RWPE2 (cell line): ENCODE measurements around the gene GBP2.
A peak's percentile ranks its signal among the peaks of the same experiment; 100 is the strongest.

Experiments used
- ATAC-seq: fragments of 200-7000 bp; cut with Tn5 transposase; 3 replicates; pipeline ENCODE4 v1.9.1; 2021; ENCODE audit warnings: low read depth
- DNase-seq: peaks from one replicate; pipeline ENCODE4 v3.0.0-alpha.2; 2020; ENCODE audit warnings: low spot score
- H3K27ac ChIP-seq: fragments of 450-650 bp; 2 replicates; pipeline ENCODE4 v1.5.1; 2017; ENCODE audit warnings: mild to moderate bottlenecking; ENCODE audit not compliant: poor library complexity, severe bottlenecking
- H3K27me3 ChIP-seq: fragments of 250-450 bp; sonication (Bioruptor Pico); 2 replicates; pipeline ENCODE4 v1.5.1; 2021; ENCODE audit warnings: mild to moderate bottlenecking, moderate library complexity; ENCODE audit not compliant: insufficient read depth, poor library complexity, severe bottlenecking
- H3K36me3 ChIP-seq: fragments of 250-450 bp; sonication (Bioruptor Pico); 2 replicates; pipeline ENCODE4 v1.5.1; 2020; ENCODE audit warnings: low read depth, mild to moderate bottlenecking, moderate library complexity
- H3K4me1 ChIP-seq: fragments of 250-450 bp; sonication (Bioruptor Pico); 2 replicates; pipeline ENCODE4 v1.5.1; 2021; ENCODE audit warnings: mild to moderate bottlenecking, moderate library complexity; ENCODE audit not compliant: insufficient read depth, poor library complexity, severe bottlenecking
- H3K4me3 ChIP-seq: fragments of 250-450 bp; sonication (Bioruptor Pico); 2 replicates; pipeline ENCODE4 v1.5.1; 2021; ENCODE audit warnings: mild to moderate bottlenecking, moderate library complexity; ENCODE audit not compliant: severe bottlenecking
- H3K9me3 ChIP-seq: fragments of 250-450 bp; sonication (Bioruptor Pico); 2 replicates; pipeline ENCODE4 v1.5.1; 2021; ENCODE audit warnings: mild to moderate bottlenecking, moderate library complexity; ENCODE audit not compliant: severe bottlenecking
- TF ChIP-seq, protein P1 (sequence below): fragments of 450-650 bp; IDR thresholded peaks from one replicate; pipeline ENCODE4 v1.5.1; 2017; ENCODE audit warnings: mild to moderate bottlenecking, moderate library complexity; ENCODE audit not compliant: poor library complexity, severe bottlenecking

GBP2 gene

DNA sequence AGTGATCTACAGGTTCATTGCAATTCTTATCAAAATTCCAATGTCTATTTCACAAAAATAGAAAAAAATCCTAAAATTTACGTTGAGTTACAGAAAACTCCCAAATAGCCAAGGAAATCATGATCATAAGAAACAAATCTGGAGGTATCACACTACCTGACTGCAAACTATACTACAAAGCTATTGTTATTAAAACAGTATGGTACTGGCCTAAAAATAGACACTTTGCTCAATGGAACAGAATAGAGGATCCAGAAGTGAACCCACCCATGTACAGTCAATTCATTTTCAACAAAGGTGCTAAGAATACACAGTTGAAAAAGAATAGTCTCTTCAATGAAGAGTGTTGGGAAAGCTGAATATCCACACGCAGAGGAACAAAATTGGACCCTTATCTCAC, 30.2 kb downstream of the GBP2 start:
- peaks cover 3% of the 10 kb centered on the region for H3K9me3 ChIP-seq
- H3K36me3 ChIP-seq = no peaks in the 10 kb centered on the region
- H3K27ac ChIP-seq = no peak overlapping the region
- ATAC-seq (no peak), DNase-seq (no peak)
- peaks cover 3% of the 10 kb centered on the region for H3K27me3 ChIP-seq
- TF ChIP-seq, protein P1, sequence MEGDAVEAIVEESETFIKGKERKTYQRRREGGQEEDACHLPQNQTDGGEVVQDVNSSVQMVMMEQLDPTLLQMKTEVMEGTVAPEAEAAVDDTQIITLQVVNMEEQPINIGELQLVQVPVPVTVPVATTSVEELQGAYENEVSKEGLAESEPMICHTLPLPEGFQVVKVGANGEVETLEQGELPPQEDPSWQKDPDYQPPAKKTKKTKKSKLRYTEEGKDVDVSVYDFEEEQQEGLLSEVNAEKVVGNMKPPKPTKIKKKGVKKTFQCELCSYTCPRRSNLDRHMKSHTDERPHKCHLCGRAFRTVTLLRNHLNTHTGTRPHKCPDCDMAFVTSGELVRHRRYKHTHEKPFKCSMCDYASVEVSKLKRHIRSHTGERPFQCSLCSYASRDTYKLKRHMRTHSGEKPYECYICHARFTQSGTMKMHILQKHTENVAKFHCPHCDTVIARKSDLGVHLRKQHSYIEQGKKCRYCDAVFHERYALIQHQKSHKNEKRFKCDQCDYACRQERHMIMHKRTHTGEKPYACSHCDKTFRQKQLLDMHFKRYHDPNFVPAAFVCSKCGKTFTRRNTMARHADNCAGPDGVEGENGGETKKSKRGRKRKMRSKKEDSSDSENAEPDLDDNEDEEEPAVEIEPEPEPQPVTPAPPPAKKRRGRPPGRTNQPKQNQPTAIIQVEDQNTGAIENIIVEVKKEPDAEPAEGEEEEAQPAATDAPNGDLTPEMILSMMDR = no peak
- H3K4me3 ChIP-seq = no peak overlapping the region
- no peaks in the 10 kb centered on the region for H3K4me1 ChIP-seq

- DNase-seq = no peak
Measured at GRCh38 chr1:89089962-89090361, 36.0 kb downstream of the GBP2 start.

GRCh38 chr1:89088572-89088971, 37.3 kb downstream of the GBP2 start:
- H3K27me3 ChIP-seq = peaks cover 3% of the 10 kb centered on the region
- H3K9me3 ChIP-seq = no peaks in the 10 kb centered on the region
- no peak for DNase-seq
- TF ChIP-seq, protein P1 = no peak
- no peak overlapping the region for H3K27ac ChIP-seq
- H3K4me3 ChIP-seq = no peak overlapping the region
- H3K4me1 ChIP-seq = no peaks in the 10 kb centered on the region
- H3K36me3 ChIP-seq = no peaks in the 10 kb centered on the region
- ATAC-seq = no peak

More at GRCh38 chr1:89089962-89090361, 36.0 kb downstream of the GBP2 start:
- Histone ChIP-seq H3K27me3 (peaks cover 3% of the 10 kb centered on the region), H3K27ac (no peak overlapping the region), H3K9me3 (no peaks in the 10 kb centered on the region), H3K36me3 (no peaks in the 10 kb centered on the region), H3K4me3 (no peak overlapping the region), H3K4me1 (no peaks in the 10 kb centered on the region)
- TF ChIP-seq, protein P1 = no peak
- ATAC-seq = no peak

DNA sequence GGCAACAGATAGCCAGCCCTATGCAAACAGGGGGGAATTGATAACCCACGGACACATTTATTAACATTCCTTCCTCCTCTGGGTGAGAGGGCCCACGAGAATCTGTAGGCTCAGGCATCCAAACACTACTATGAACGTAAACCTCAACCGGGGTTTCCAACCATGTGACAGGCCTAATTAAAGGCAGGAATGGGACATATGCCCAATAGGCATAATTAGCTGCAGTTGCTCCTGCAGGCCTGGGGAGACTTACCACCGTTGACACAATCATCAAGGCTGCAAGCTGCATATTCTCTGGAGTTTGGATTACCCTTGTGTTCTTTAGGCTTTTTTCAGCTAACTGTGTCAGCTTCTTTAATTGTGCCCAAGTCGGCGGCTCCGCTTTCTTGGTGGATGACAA, 38.7 kb downstream of the GBP2 start:
- DNase-seq (no peak), ATAC-seq (no peak)
- no peaks in the 10 kb centered on the region for H3K9me3 ChIP-seq
- H3K27me3 ChIP-seq = no peaks in the 10 kb centered on the region
- H3K4me3 ChIP-seq = no peak overlapping the region
- H3K36me3 ChIP-seq = no peaks in the 10 kb centered on the region
- TF ChIP-seq, protein P1 = no peak
- no peaks in the 10 kb centered on the region for H3K4me1 ChIP-seq
- no peak overlapping the region for H3K27ac ChIP-seq

- Histone ChIP-seq H3K27ac (no peak overlapping the region), H3K9me3 (no peaks in the 10 kb centered on the region), H3K36me3 (no peaks in the 10 kb centered on the region), H3K4me1 (no peaks in the 10 kb centered on the region), H3K27me3 (no peaks in the 10 kb centered on the region), H3K4me3 (no peak overlapping the region)
- DNase-seq = no peak
- ATAC-seq = no peak
- TF ChIP-seq, protein P1 = peak; percentile 45
Measured at GRCh38 chr1:89085781-89086180, 40.1 kb downstream of the GBP2 start.
